H1 (cell line): Measurements from ENCODE around the gene HRCT1. TPM values are rescaled to one million over a fixed set of nuclear protein-coding genes. Genes with fewer than 3 reads are reported as not detected.

Experiments used
- CTCF ChIA-PET: fragments of 300-600 bp; sonication (Branson Sonifier 250); formaldehyde crosslinking; loops from one replicate; lab custom pipeline; 2021; ENCODE audit not compliant: partially characterized antibody; lab: Charles Lee
- POLR2A ChIA-PET: fragments of 300-600 bp; sonication (Branson Sonifier 250); formaldehyde crosslinking; loops from one replicate; lab custom pipeline; 2021; ENCODE audit warnings: inconsistent platforms; ENCODE audit not compliant: partially characterized antibody; lab: Charles Lee
- DNase-seq, 2 experiments: peaks; one replicate each; pipeline versions ENCODE4 v3.0.0 to v3.0.0-alpha.2; 2010 to 2022; ENCODE audit warnings: low spot score in 2 of 2, low read depth in 1 of 2, mixed read lengths in 1 of 2
- FAIRE-seq: peaks from 2 replicates; lab custom pipeline; 2011; peaks lifted over from hg19 to GRCh38; lab: Jason Lieb, UNC
- H2AFZ ChIP-seq: 2 replicates; pipeline ENCODE4 v1.8.1; 2012; ENCODE audit warnings: low read length, inconsistent platforms
- H2AK5ac ChIP-seq: 2 replicates; pipeline ENCODE4 v1.6.1; 2013; ENCODE audit warnings: low read depth, low read length
- H2BK120ac ChIP-seq: replicated peaks from 2 replicates; pipeline ENCODE3; 2013; ENCODE audit warnings: low read depth, low read length, inconsistent platforms
- H2BK12ac ChIP-seq: 2 replicates; pipeline ENCODE4 v1.6.1; 2013; ENCODE audit warnings: low read depth, low read length
- H2BK15ac ChIP-seq: 2 replicates; pipeline ENCODE4 v1.6.1; 2013; ENCODE audit warnings: low read length
- H2BK20ac ChIP-seq: 2 replicates; pipeline ENCODE4 v1.6.1; 2013; ENCODE audit warnings: low read length
- H2BK5ac ChIP-seq: 2 replicates; pipeline ENCODE4 v1.6.1; 2013; ENCODE audit warnings: low read depth, low read length
- H3K14ac ChIP-seq: 2 replicates; pipeline ENCODE4 v1.6.1; 2013; ENCODE audit warnings: inconsistent platforms; ENCODE audit not compliant: insufficient read length
- H3K18ac ChIP-seq: 2 replicates; pipeline ENCODE4 v1.6.1; 2013; ENCODE audit warnings: low read length; ENCODE audit errors: extremely low read depth
- H3K23ac ChIP-seq: 2 replicates; pipeline ENCODE4 v1.6.1; 2013; ENCODE audit warnings: inconsistent platforms; ENCODE audit not compliant: insufficient read length
- H3K23me2 ChIP-seq: 2 replicates; pipeline ENCODE4 v1.6.1; 2013; ENCODE audit warnings: low read depth, low read length
- H3K27ac ChIP-seq: 2 replicates; pipeline ENCODE4 v1.6.1; 2011; ENCODE audit warnings: low read depth, low read length, inconsistent platforms
- H3K27me3 ChIP-seq, 4 experiments: replicated peaks in 1 of 4; 1 replicate in 1 of 4; 2 replicates in 3 of 4; pipeline versions ENCODE4 v1.6.1 to v1.8.1; 2011 to 2013; ENCODE audit warnings: low read length in 3 of 4, mild to moderate bottlenecking in 3 of 4, inconsistent platforms in 2 of 4, mixed read lengths in 2 of 4, moderate library complexity in 1 of 4; ENCODE audit not compliant: control insufficient read depth in 3 of 4, insufficient read depth in 3 of 4; ENCODE audit errors: extremely low read depth in 1 of 4
- H3K36me3 ChIP-seq, 4 experiments: 2 replicates each; pipeline versions ENCODE4 v1.6.1 to v1.8.1; 2011 to 2013; ENCODE audit warnings: mild to moderate bottlenecking in 4 of 4, low read length in 3 of 4, moderate library complexity in 2 of 4, control low read depth in 1 of 4, inconsistent platforms in 1 of 4; ENCODE audit not compliant: insufficient read depth in 4 of 4, control insufficient read depth in 2 of 4
- H3K4ac ChIP-seq: replicated peaks from 2 replicates; pipeline ENCODE3; 2013; ENCODE audit warnings: low read length, low read depth, mixed read lengths, inconsistent platforms; ENCODE audit not compliant: insufficient read length
- H3K4me1 ChIP-seq, 4 experiments: replicated peaks in 1 of 4; 1 replicate in 1 of 4; 2 replicates in 3 of 4; pipeline versions ENCODE4 v1.6.1 to v1.8.1; 2011 to 2013; ENCODE audit warnings: low read length in 3 of 4, inconsistent platforms in 2 of 4, mixed read lengths in 1 of 4; ENCODE audit not compliant: insufficient read depth in 4 of 4, control insufficient read depth in 3 of 4
- H3K4me2 ChIP-seq, 2 experiments: 2 replicates each; pipeline versions ENCODE4 v1.6.1 to v1.8.1; 2011 to 2013; ENCODE audit warnings: low read depth in 2 of 2, low read length in 2 of 2, control low read depth in 1 of 2, inconsistent platforms in 1 of 2, mild to moderate bottlenecking in 1 of 2; ENCODE audit not compliant: insufficient read depth in 1 of 2
- H3K4me3 ChIP-seq, 4 experiments: fragments of 200-600, 300-600 bp in 1 of 4; sonication (generic), shearing (Covaris generic), sonication (Bioruptor Twin) in 1 of 4; 2 replicates each; pipeline versions ENCODE4 v1.5.1 to v1.8.1; 2011 to 2016; ENCODE audit warnings: low read length in 4 of 4, low read depth in 3 of 4, control low read depth in 2 of 4, inconsistent platforms in 2 of 4, mild to moderate bottlenecking in 2 of 4, mixed read lengths in 1 of 4, moderate library complexity in 1 of 4; ENCODE audit not compliant: insufficient read depth in 2 of 4; ENCODE audit errors: extremely low read depth in 1 of 4
- H3K56ac ChIP-seq: replicated peaks from 2 replicates; pipeline ENCODE3; 2013; ENCODE audit warnings: low read depth, mild to moderate bottlenecking, mixed read lengths, low read length, inconsistent platforms; ENCODE audit not compliant: insufficient read length
- H3K79me1 ChIP-seq: 2 replicates; pipeline ENCODE4 v1.6.1; 2013; ENCODE audit warnings: low read depth, low read length, control low read depth
- H3K79me2 ChIP-seq, 2 experiments: 2 replicates each; pipeline versions ENCODE4 v1.6.1 to v1.8.1; 2012 to 2013; ENCODE audit warnings: low read length in 2 of 2, mild to moderate bottlenecking in 2 of 2, inconsistent platforms in 1 of 2; ENCODE audit not compliant: insufficient read depth in 2 of 2, control insufficient read depth in 1 of 2
- H3K9ac ChIP-seq, 4 experiments: replicated peaks in 1 of 4; 1 replicate in 1 of 4; 2 replicates in 3 of 4; pipeline versions ENCODE4 v1.6.1 to v1.8.1; 2011 to 2013; ENCODE audit warnings: low read depth in 3 of 4, low read length in 3 of 4, control low read depth in 2 of 4, mild to moderate bottlenecking in 2 of 4, moderate library complexity in 2 of 4, inconsistent platforms in 1 of 4; ENCODE audit errors: extremely low read depth in 1 of 4
- H3K9me3 ChIP-seq, 2 experiments: 2 replicates each; pipeline versions ENCODE4 v1.6.1 to v1.8.1; 2012 to 2013; ENCODE audit warnings: mild to moderate bottlenecking in 2 of 2, moderate library complexity in 2 of 2, control low read depth in 1 of 2, inconsistent platforms in 1 of 2, low read depth in 1 of 2, low read length in 1 of 2, mixed read lengths in 1 of 2; ENCODE audit not compliant: insufficient read depth in 2 of 2
- H4K20me1 ChIP-seq, 2 experiments: replicated peaks in 1 of 2; 2 replicates each; pipeline versions ENCODE3 to v1.8.1; 2011 to 2013; ENCODE audit warnings: inconsistent platforms in 2 of 2, low read length in 2 of 2, mild to moderate bottlenecking in 1 of 2; ENCODE audit not compliant: insufficient read depth in 2 of 2, control insufficient read depth in 1 of 2
- H4K5ac ChIP-seq: 2 replicates; pipeline ENCODE4 v1.6.1; 2013; ENCODE audit warnings: low read length, low read depth, mixed read lengths, inconsistent platforms; ENCODE audit not compliant: insufficient read length
- H4K8ac ChIP-seq: 2 replicates; pipeline ENCODE4 v1.8.0; 2013; ENCODE audit warnings: mild to moderate bottlenecking, moderate library complexity, low read length, inconsistent platforms; ENCODE audit not compliant: insufficient read depth; ENCODE audit errors: extremely low read depth
- H4K91ac ChIP-seq: replicated peaks from 2 replicates; pipeline ENCODE3; 2013; ENCODE audit warnings: low read length, mixed read lengths, inconsistent platforms; ENCODE audit not compliant: insufficient read length
- SP1 ChIP-seq: IDR thresholded peaks from 2 replicates; pipeline ENCODE4 v1.6.1; 2011; ENCODE audit warnings: low read depth, low read length
- TBP ChIP-seq: IDR thresholded peaks from 2 replicates; pipeline ENCODE4 v1.6.1; 2011; ENCODE audit warnings: low read depth, low read length, improper control_type of control experiment
- WGBS, 2 experiments: shearing (Covaris generic) in 1 of 2; methylation state at CpG; one replicate each; pipeline versions ENCODE4 v1.1.6 to v1.1.7; 2013 to 2015; ENCODE audit warnings: low lambda C conversion rate in 2 of 2, mixed read lengths in 2 of 2, inconsistent platforms in 1 of 2, low coverage in 1 of 2, missing lambda C conversion rate in 1 of 2; ENCODE audit not compliant: insufficient replicate concordance in 2 of 2, insufficient coverage in 1 of 2, insufficient read length in 1 of 2; ENCODE audit errors: extremely low coverage in 1 of 2, missing lambda C conversion rate in 1 of 2; 5-methylcytosine and 5-hydroxymethylcytosine counted together
- polyA plus RNA-seq, 7 experiments: library from polyadenylated mRNA; depleted of rRNA in 3 of 7; stranded (reverse) in 5 of 7; unstranded in 2 of 7; fragments of >200 nt in 5 of 7; fragments of 200-250 nt in 2 of 7; gene quantifications; 1 replicate in 5 of 7; 2 replicates in 1 of 7; 4 replicates in 1 of 7; pipeline versions ENCODE4 v1.2.1 to v1.2.3, GENCODE V29; 2011 to 2013; ENCODE audit warnings: missing spikeins in 2 of 7, mixed read lengths in 2 of 7
- total RNA-seq: library from RNA; stranded (reverse); fragmentation: NEBNext Ultra II Directional; extraction: Animal tissue kit (Norgen Biotek cat#: 25700); gene quantifications from 2 replicates; pipeline ENCODE4 v1.2.1, GENCODE V29; 2021

HRCT1 gene
- total and polyA plus RNA-seq, 2 of the 8 experiments (the other 6 are each of a cell fraction or from before 2014, with no cell fraction given): not detected

- H3K23ac ChIP-seq: no peak overlapping the region
- CTCF ChIA-PET: interaction anchor here (1.0 kb wide), 1 partner anchor 104 kb away, joined by 4 read pairs; no protein-coding TSS in a partner anchor
- no peaks in the 10 kb centered on the region for H3K4me1 ChIP-seq
- no peaks in the 10 kb centered on the region for H3K79me2 ChIP-seq
- no peak overlapping the region for H3K4me3 ChIP-seq
- no peaks in the 10 kb centered on the region for H3K9me3 ChIP-seq
- H2BK20ac ChIP-seq: no peak overlapping the region
- H2BK120ac ChIP-seq: no peak overlapping the region
- H2BK5ac ChIP-seq: no peak overlapping the region
- no peaks in the 10 kb centered on the region for H3K79me1 ChIP-seq
- no peak overlapping the region for H3K4me2 ChIP-seq
- no peak overlapping the region for H3K56ac ChIP-seq
- no peak overlapping the region for H3K4ac ChIP-seq
- no peak overlapping the region for H2AK5ac ChIP-seq
- no peaks in the 10 kb centered on the region for H3K27me3 ChIP-seq
- WGBS, 2 experiments: 95% methylated on average over 6 of the region's 6 CpGs; no CpG with 5 or more reads in 1 of the 2 experiments
- H4K20me1 ChIP-seq: no peaks in the 10 kb centered on the region
- no peak overlapping the region for H2AFZ ChIP-seq
- H4K8ac ChIP-seq: no peak overlapping the region
- H4K91ac ChIP-seq: no peak overlapping the region
- no peaks in the 10 kb centered on the region for H3K36me3 ChIP-seq
- no peaks in the 10 kb centered on the region for H3K23me2 ChIP-seq
- H3K18ac ChIP-seq: no peak overlapping the region
- H2BK12ac ChIP-seq: no peak overlapping the region
- no peak overlapping the region for H3K27ac ChIP-seq
- H3K9ac ChIP-seq: no peak overlapping the region
- FAIRE-seq: no peak
- no peak overlapping the region for H4K5ac ChIP-seq
- TF ChIP-seq SP1: no peak
- TF ChIP-seq TBP: no peak
- POLR2A ChIA-PET: no interaction called here
- no peak overlapping the region for H3K14ac ChIP-seq
- DNase-seq: no peak
- no peak overlapping the region for H2BK15ac ChIP-seq
These were observed 23.4 kb downstream of the HRCT1 start for GRCh38 chr9:35929453-35929718.
